Ovary (tissue), 9 donors: Measurements from ENCODE around the gene TTC13. TPM values are rescaled to one million over a fixed set of nuclear protein-coding genes. Genes with fewer than 3 reads are reported as not detected.
"Not testable (repeated sequence)": the region's sequence is repeated elsewhere in the genome, so short reads cannot be mapped to it uniquely, and the experiment has no call there.

Source experiments
- DNase-seq, 5 donors: peaks; one replicate each; pipeline ENCODE4 v3.0.0-alpha.2; 2019 to 2020
- H3K27ac ChIP-seq, 2 donors: fragments of 200-600 bp; one replicate each; pipeline versions ENCODE4 v1.5.1 to v1.8.0; 2019 to 2022
- H3K27me3 ChIP-seq: fragments of 200-600 bp; one replicate; pipeline ENCODE4 v1.8.0; 2022
- H3K36me3 ChIP-seq: fragments of 200-600 bp; sonication (generic); one replicate; pipeline ENCODE4 v1.5.1; 2019
- H3K4me1 ChIP-seq: one replicate; pipeline ENCODE4 v1.8.1; 2013; ENCODE audit warnings: mild to moderate bottlenecking, moderate library complexity; ENCODE audit not compliant: insufficient read depth
- H3K4me3 ChIP-seq: fragments of 200-600 bp; sonication (generic); one replicate; pipeline ENCODE4 v1.5.1; 2017
- H3K9me3 ChIP-seq, 2 donors: fragments of 200-600 bp in 1 of 2; sonication (generic) in 1 of 2; one replicate each; pipeline versions ENCODE4 v1.5.1 to v1.8.1; 2013 to 2019; ENCODE audit warnings: mild to moderate bottlenecking in 1 of 2, moderate library complexity in 1 of 2
- EP300 ChIP-seq: sonication (generic); formaldehyde crosslinking; IDR thresholded peaks from one replicate; pipeline ENCODE4 v1.6.1; 2017; ENCODE audit warnings: antibody characterized with exemption
- POLR2A ChIP-seq: fragments of 450-650 bp; IDR thresholded peaks from one replicate; pipeline ENCODE4 v1.6.1; 2017; ENCODE audit warnings: antibody characterized with exemption, mild to moderate bottlenecking, moderate library complexity
- WGBS, 3 donors: extraction: QIAGEN DNeasy Blood & Tissue Kit in 1 of 3; methylation state at CpG; one replicate each; pipeline versions ENCODE4 v1.1.5 to v1.1.7; 2013 to 2017; 5-methylcytosine and 5-hydroxymethylcytosine counted together
- intact Hi-C, 4 donors: fragments of 100-400 bp; cut with DNase I; formaldehyde crosslinking; loops; one replicate each; pipeline versions ENCODE4 v1.11.0 to v1.15.1; 2022 to 2023
- polyA plus RNA-seq, 2 donors: library from polyadenylated mRNA; stranded (reverse); fragments of 200-250 nt in 1 of 2; fragments of 350-450 nt in 1 of 2; fragmentation: Illumina TruSeq in 1 of 2; extraction: RNeasy Lipid Tissue Mini Kit (QIAGEN cat#74804) in 1 of 2; gene quantifications; one replicate each; pipeline ENCODE4 v1.2.3, GENCODE V29; 2013 to 2014
- total RNA-seq, 7 donors: library from RNA; depleted of rRNA in 2 of 7; stranded (reverse); fragments of >200 nt in 2 of 7; fragmentation: NEBNext Ultra II Directional in 3 of 7; extraction: Animal tissue kit (Norgen Biotek cat#: 25700) in 3 of 7; gene quantifications; one replicate each; pipeline versions ENCODE4 v1.1.0 to v1.2.4, GENCODE V29; 2016 to 2023
- TF ChIP-seq, protein P1 (sequence below), 3 donors: fragments of 450-650 bp in 2 of 3; fragments of 200-600 bp in 1 of 3; IDR thresholded peaks; one replicate each; pipeline versions ENCODE4 v1.5.1 to v1.8.0; 2016 to 2022; ENCODE audit warnings: antibody characterized with exemption in 3 of 3, mild to moderate bottlenecking in 1 of 3
- donor health status: DM: no; HTN: no; CAD: no; lungs with moderate emphysema.
- donor health status: DM: no; HTN: no; CAD: no.
- donor health status: Bipolar disorder and iron deficiency.
- donor health status: DM: yes; HTN: yes; CAD: no.
- donor health status: DM: no; HTN: no; CAD: no.
- donor health status: DM: yes; HTN: yes; CAD: no.

Gene TTC13
- total and polyA plus RNA-seq, 9 donors = 4.2 to 16.5 (median 10.8) TPM

DNA sequence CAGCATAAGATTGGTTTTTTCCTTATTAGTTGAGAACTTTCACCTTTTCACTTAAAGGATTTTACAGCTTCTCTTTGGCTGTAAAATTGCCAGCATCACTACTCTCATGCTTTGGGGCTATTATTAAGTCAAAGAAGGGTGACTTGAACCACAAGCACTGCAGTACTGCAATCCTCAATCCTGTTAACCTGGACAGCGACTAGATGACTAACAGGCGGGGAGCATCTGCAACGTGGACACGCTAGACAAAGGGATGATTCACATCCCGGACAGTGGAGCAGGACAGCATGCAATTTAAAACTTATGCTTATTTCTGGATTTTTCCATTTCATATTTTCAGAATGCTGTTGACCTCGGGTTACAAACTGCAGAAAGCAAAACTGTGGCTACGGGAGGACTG is 8.3 kb upstream of the TTC13 start:
- 82 to 84% (median 84%) methylated on average over 7 of the region's 7 CpGs for WGBS, 3 donors
- no peak for DNase-seq
- Histone ChIP-seq H3K9me3 (no peaks in the 10 kb centered on the region), H3K4me3 (no peak overlapping the region), H3K27ac (no peak overlapping the region), H3K27me3 (no peaks in the 10 kb centered on the region), H3K36me3 (no peaks in the 10 kb centered on the region), H3K4me1 (no peaks in the 10 kb centered on the region)
- TF ChIP-seq EP300 (no peak), POLR2A (no peak)
- TF ChIP-seq, protein P1, sequence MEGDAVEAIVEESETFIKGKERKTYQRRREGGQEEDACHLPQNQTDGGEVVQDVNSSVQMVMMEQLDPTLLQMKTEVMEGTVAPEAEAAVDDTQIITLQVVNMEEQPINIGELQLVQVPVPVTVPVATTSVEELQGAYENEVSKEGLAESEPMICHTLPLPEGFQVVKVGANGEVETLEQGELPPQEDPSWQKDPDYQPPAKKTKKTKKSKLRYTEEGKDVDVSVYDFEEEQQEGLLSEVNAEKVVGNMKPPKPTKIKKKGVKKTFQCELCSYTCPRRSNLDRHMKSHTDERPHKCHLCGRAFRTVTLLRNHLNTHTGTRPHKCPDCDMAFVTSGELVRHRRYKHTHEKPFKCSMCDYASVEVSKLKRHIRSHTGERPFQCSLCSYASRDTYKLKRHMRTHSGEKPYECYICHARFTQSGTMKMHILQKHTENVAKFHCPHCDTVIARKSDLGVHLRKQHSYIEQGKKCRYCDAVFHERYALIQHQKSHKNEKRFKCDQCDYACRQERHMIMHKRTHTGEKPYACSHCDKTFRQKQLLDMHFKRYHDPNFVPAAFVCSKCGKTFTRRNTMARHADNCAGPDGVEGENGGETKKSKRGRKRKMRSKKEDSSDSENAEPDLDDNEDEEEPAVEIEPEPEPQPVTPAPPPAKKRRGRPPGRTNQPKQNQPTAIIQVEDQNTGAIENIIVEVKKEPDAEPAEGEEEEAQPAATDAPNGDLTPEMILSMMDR (IDR thresholded peaks at IDR 0.05) = no peak
- intact Hi-C loops = no loop called here

DNA sequence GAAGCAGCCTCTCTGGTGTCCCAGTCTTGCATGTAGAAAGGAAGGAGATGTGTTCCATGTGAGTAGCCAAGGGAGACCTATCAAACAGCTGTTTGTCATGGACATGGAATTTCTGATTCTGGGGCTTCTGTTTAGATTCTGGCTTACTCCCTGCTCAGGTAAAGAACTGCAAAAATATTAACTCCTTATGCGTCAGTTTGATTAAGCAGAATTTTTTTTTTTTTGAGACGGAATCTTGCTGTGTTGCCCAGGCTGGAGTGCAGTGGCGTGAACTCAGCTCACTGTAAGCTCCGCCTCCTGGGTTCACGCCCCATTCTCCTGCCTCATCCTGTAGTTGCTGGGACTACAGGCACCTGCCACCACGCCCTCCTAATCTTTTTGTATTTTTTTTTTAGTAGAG is 7.0 kb upstream of the TTC13 start:
- no peak for DNase-seq
- no peaks in the 10 kb centered on the region for H3K9me3 ChIP-seq
- H3K4me1 ChIP-seq = no peaks in the 10 kb centered on the region
- no peaks in the 10 kb centered on the region for H3K36me3 ChIP-seq
- TF ChIP-seq EP300 = no peak
- no peak for TF ChIP-seq POLR2A
- TF ChIP-seq, protein P1 (IDR thresholded peaks at IDR 0.05) = no peak
- no peak overlapping the region for H3K27ac ChIP-seq
- H3K4me3 ChIP-seq = no peak overlapping the region
- no peaks in the 10 kb centered on the region for H3K27me3 ChIP-seq
- WGBS, 3 donors = 93 to 96% (median 93%) methylated on average over 6 of the region's 6 CpGs
- intact Hi-C loops = no loop called here

DNA sequence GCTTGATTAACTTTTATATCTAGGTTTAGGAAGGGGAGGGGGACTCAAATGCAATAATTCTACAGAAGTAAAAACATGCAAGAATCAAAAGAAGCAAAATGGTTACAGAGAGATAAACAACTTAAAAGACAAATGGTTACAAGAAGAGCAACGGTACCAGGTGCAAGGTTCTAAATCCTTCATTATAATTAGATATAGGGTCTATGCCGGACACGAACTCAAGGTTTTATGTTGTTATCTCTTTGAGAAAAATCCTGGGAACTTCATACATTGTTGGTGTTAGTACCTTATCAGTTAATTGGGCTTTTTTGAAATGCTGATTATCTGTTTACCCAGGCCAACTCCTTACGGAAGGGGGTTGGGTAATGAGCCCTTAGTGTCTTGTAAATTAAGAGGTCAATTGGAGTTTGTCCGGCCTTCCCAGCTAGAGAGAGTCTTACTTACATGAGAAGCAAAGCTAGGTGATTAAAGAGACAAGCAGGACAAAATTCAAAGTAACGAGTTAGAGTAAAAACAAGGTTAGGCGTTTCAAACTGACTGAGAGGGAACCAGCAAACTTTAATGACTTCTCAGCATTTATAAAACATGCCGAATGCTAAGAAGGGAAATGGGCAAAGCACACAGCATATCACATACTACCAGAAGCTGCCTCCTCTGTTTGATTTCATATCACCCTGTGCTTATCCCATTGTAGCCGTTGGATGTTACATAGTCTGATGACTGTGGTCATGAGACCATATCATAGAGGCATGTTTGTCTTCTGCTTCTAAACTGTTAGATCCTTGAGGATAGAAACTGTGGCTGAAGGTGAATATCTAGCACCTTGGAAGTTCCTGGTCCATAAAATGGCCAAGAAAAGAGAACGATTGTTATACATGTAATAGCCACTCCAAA is 6.2 kb upstream of the TTC13 start:
- WGBS, 3 donors = 68 to 73% (median 69%) methylated on average over 10 of the region's 10 CpGs
- DNase-seq, intact Hi-C loops, H3K4me3 ChIP-seq, H3K27me3 ChIP-seq, H3K36me3 ChIP-seq, H3K9me3 ChIP-seq, H3K27ac ChIP-seq, H3K4me1 ChIP-seq: not testable (repeated sequence)

DNA sequence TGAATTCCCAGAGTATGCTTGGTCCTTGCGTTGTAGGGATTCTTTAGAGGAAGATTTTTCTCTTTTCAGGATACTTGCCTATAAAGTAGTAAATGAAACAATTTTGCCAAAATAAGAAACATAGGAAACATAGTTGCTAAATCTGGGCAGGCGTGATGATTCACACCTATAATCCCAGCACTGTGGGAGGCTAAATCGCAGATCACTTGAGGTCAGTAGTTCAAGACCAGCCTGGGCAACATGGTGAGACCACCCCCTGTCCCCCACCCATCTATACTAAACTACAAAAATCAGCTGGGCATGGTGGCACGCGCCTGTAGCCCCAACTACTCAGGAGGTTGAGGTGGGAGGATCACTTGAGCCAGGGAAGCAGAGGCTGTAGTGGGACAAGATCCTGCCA is 5.2 kb upstream of the TTC13 start:
- no peaks in the 10 kb centered on the region for H3K9me3 ChIP-seq
- TF ChIP-seq, protein P1 (IDR thresholded peaks at IDR 0.05) = no peak
- TF ChIP-seq EP300 (no peak), POLR2A (no peak)
- WGBS, 3 donors = 86 to 90% (median 90%) methylated on average over 5 of the region's 5 CpGs

DNA sequence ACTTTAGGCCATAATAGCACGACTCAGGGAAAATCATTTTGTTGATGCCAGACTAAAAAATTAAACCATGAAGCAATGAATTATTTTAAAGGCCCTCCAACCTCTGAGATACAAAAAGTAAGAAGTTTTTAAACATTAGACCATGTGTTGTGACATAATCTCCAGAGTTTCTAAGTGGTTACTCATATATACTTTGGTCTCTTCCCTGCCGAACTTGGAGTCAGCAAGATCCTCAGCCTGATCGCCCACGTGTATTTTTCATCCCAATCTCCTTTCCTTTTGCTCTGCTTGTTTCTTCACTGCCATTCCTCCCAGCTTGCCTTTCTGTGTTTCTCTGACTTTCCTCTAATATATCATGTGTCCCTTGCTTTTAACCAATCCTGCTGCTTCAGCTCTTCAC is 4.0 kb upstream of the TTC13 start:
- Histone ChIP-seq H3K9me3 (no peaks in the 10 kb centered on the region), H3K27me3 (no peaks in the 10 kb centered on the region), H3K36me3 (no peaks in the 10 kb centered on the region), H3K4me1 (peaks cover 1% of the 10 kb centered on the region), H3K4me3 (no peak overlapping the region), H3K27ac (no peak overlapping the region)
- 53 to 75% (median 56%) methylated on average over 4 of the region's 4 CpGs for WGBS, 3 donors
- no peak for DNase-seq
- intact Hi-C loops = no loop called here
- TF ChIP-seq, protein P1 (IDR thresholded peaks at IDR 0.05) = no peak
- TF ChIP-seq POLR2A = no peak

More for the DNA sequence above, 5.2 kb upstream of the TTC13 start:
- no peak overlapping the region for H3K27ac ChIP-seq
- no peaks in the 10 kb centered on the region for H3K27me3 ChIP-seq
- no peaks in the 10 kb centered on the region for H3K36me3 ChIP-seq
- H3K4me1 ChIP-seq = no peaks in the 10 kb centered on the region
- no peak for DNase-seq
- no peak overlapping the region for H3K4me3 ChIP-seq
- intact Hi-C loops = no loop called here
